HG02623 (cell line): ENCODE data around the gene SARDH.

Experiments
- ATAC-seq: cut with Tn5 transposase; IDR thresholded peaks from one replicate; pipeline ENCODE4 v1.9.1; 2021; ENCODE audit warnings: moderate library complexity; ENCODE audit not compliant: unreplicated experiment

Gene SARDH

GRCh38 chr9:133653638-133654037, 84.5 kb downstream of the SARDH start:
- ATAC-seq, result no peak

GRCh38 chr9:133650026-133650425, 88.1 kb downstream of the SARDH start:
- ATAC-seq, result no peak

GRCh38 chr9:133649194-133649593, 89.0 kb downstream of the SARDH start:
- no peak for ATAC-seq

GRCh38 chr9:133647765-133648469, 90.2 kb downstream of the SARDH start:
- ATAC-seq, result no peak

- ATAC-seq, result no peak
Observed at GRCh38 chr9:133647148-133647547, 91.0 kb downstream of the SARDH start.

GRCh38 chr9:133645021-133645765, 93.0 kb downstream of the SARDH start:
- no peak for ATAC-seq

GRCh38 chr9:133643978-133644760, 94.0 kb downstream of the SARDH start:
- ATAC-seq, result no peak

- ATAC-seq, result no peak
Observed at GRCh38 chr9:133643362-133643755, 94.8 kb downstream of the SARDH start.

GRCh38 chr9:133642708-133643361, 95.3 kb downstream of the SARDH start:
- no peak for ATAC-seq

- ATAC-seq, result no peak
Observed at GRCh38 chr9:133641861-133642595, 96.1 kb downstream of the SARDH start.

GRCh38 chr9:133641396-133641655, 96.8 kb downstream of the SARDH start:
- ATAC-seq, result no peak

- ATAC-seq, result no peak
Observed at GRCh38 chr9:133640580-133641395, 97.4 kb downstream of the SARDH start.

- no peak for ATAC-seq
Observed at GRCh38 chr9:133640160-133640559, 98.0 kb downstream of the SARDH start.

- no peak for ATAC-seq
Observed at GRCh38 chr9:133639613-133640012, 98.5 kb downstream of the SARDH start.

GRCh38 chr9:133638711-133639110, 99.4 kb downstream of the SARDH start:
- no peak for ATAC-seq

- ATAC-seq, result no peak
Observed at GRCh38 chr9:133638076-133638475, 100.1 kb downstream of the SARDH start.

- ATAC-seq, result no peak
Observed at GRCh38 chr9:133637451-133638055, 100.6 kb downstream of the SARDH start.

- no peak for ATAC-seq
Observed at GRCh38 chr9:133636902-133637301, 101.2 kb downstream of the SARDH start.
